RWPE1 (cell line): ENCODE measurements around the gene TSSK6.
A peak's percentile ranks its signal among the peaks of the same experiment; 100 is the strongest.

Experiments
- CTCF ChIA-PET: fragments of 350-600 bp; sonication (Branson Sonifier 250); formaldehyde crosslinking; extraction: SDS; loops from one replicate; lab custom pipeline; 2021; lab: Yijun Ruan, JAX
- POLR2A ChIA-PET: fragments of 400-600 bp; formaldehyde crosslinking; extraction: SDS; loops from one replicate; lab custom pipeline; 2020; ENCODE audit warnings: antibody characterized with exemption; ENCODE audit not compliant: low non-redundant PET; lab: Yijun Ruan, JAX
- DNase-seq: peaks from one replicate; pipeline ENCODE4 v3.0.0; 2012; ENCODE audit warnings: low spot score
- H3K27ac ChIP-seq: fragments of 450-650 bp; 2 replicates; pipeline ENCODE4 v1.5.1; 2017
- TF ChIP-seq, protein P1 (sequence below): fragments of 450-650 bp; conservative IDR thresholded peaks from 2 replicates; pipeline ENCODE4 v1.5.1; 2017; ENCODE audit warnings: low read depth, mild to moderate bottlenecking

The TSSK6 gene

GRCh38 chr19:19532806-19533701 is 17.7 kb upstream of the TSSK6 start:
- ChIA-PET CTCF (interaction anchor here (0.6 to 3.3 kb wide), 19 partner anchors 8 to 909 kb away, joined by 3 to 33 read pairs (median 4); partner anchors contain the start of genes GMIP and NDUFA13), POLR2A (no interaction called here)
- H3K27ac ChIP-seq = 0 out of 2 replicates have a peak overlapping the region, but pooled peaks have one; percentile 2
- DNase-seq = no peak
- TF ChIP-seq, protein P1, sequence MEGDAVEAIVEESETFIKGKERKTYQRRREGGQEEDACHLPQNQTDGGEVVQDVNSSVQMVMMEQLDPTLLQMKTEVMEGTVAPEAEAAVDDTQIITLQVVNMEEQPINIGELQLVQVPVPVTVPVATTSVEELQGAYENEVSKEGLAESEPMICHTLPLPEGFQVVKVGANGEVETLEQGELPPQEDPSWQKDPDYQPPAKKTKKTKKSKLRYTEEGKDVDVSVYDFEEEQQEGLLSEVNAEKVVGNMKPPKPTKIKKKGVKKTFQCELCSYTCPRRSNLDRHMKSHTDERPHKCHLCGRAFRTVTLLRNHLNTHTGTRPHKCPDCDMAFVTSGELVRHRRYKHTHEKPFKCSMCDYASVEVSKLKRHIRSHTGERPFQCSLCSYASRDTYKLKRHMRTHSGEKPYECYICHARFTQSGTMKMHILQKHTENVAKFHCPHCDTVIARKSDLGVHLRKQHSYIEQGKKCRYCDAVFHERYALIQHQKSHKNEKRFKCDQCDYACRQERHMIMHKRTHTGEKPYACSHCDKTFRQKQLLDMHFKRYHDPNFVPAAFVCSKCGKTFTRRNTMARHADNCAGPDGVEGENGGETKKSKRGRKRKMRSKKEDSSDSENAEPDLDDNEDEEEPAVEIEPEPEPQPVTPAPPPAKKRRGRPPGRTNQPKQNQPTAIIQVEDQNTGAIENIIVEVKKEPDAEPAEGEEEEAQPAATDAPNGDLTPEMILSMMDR = no peak

DNA sequence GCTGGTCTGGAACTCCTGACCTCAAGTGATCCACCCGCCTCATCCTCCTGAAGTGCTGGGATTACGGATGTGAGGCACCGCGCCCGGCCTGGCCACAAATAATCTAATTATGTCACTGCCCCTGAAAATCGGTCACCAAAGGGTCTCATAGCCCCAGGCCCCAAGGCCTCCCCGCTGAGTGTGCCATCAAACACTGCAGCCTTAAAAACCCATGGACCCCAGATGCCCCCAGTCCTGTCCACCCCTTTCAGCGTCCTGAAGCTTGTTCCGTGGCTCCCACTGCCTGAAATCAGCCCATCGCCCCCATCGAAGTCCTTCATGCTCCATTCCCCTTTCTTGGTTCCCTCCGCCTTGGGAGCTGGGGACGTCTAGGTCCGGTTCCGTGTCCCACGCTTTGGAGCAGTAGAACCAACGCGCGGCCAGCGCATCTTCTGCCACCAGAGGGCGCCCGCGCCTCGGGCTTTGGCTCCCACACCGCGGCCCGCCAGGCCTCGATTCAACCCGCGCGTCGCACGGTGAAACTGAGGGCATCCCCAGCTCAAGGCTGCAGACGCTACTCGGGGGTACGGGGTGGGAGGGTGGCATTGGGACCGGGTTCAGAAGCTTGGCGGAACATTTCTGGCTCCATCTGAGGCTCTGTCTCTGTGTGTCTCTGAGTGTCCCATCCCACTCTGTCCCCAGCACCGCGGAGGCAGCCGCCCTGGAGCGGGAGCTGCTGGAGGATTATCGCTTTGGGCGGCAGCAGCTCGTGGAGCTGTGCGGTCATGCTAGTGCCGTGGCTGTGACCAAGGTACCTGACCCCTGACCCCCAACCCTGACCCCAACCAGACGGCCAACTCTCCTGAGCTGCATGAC is 16.8 kb upstream of the TSSK6 start:
- ChIA-PET POLR2A (interaction anchor here (0.6 kb wide), 1 partner anchor 20 kb away, joined by 3 read pairs; no protein-coding TSS in a partner anchor), CTCF (interaction anchor here (0.6 to 3.3 kb wide), 24 partner anchors 9 to 910 kb away, joined by 3 to 33 read pairs (median 4); partner anchors contain the start of genes GMIP and NDUFA13)
- H3K27ac ChIP-seq = 0 out of 2 replicates have a peak overlapping the region, but pooled peaks have one; percentile 2
- DNase-seq = peak; percentile 67
- TF ChIP-seq, protein P1 = peak; percentile 98

DNA sequence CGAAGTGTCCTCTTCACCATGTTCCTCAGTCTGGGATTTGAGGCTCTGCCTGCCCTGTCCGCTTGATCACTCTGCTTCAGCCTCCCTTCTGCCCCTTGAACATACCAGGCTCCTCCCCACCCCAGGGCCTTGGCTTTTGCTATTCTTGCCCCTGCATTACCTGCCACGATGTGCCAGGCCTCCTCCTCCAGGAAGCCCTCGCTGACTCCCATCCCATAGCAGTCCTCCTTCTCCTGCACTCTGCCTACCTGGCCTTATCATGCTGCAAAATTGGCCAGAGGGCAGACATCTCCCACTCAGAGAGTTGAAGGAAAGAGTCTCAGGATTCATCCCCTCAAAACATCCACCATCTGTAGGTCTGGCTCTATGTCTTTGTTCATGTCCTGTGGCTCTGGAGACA is 15.5 kb upstream of the TSSK6 start:
- ChIA-PET POLR2A (no interaction called here), CTCF (interaction anchor here (0.6 to 3.3 kb wide), 4 partner anchors 72 to 1498 kb away, joined by 4 to 33 read pairs (median 6); partner anchors contain the start of gene GMIP)
- H3K27ac ChIP-seq = peak overlapping the region; percentile 42
- no peak for DNase-seq
- TF ChIP-seq, protein P1 = no peak

- no peak for DNase-seq
- H3K27ac ChIP-seq = peak overlapping the region; percentile 42
- POLR2A ChIA-PET = no interaction called here
- TF ChIP-seq, protein P1 = no peak
- CTCF ChIA-PET = interaction anchor here (0.6 to 1.4 kb wide), 3 partner anchors 15 to 1498 kb away, joined by 4 to 7 read pairs (median 4); partner anchors contain the start of genes GMIP and NDUFA13
Measured at GRCh38 chr19:19530423-19530804, 15.1 kb upstream of the TSSK6 start.

DNA sequence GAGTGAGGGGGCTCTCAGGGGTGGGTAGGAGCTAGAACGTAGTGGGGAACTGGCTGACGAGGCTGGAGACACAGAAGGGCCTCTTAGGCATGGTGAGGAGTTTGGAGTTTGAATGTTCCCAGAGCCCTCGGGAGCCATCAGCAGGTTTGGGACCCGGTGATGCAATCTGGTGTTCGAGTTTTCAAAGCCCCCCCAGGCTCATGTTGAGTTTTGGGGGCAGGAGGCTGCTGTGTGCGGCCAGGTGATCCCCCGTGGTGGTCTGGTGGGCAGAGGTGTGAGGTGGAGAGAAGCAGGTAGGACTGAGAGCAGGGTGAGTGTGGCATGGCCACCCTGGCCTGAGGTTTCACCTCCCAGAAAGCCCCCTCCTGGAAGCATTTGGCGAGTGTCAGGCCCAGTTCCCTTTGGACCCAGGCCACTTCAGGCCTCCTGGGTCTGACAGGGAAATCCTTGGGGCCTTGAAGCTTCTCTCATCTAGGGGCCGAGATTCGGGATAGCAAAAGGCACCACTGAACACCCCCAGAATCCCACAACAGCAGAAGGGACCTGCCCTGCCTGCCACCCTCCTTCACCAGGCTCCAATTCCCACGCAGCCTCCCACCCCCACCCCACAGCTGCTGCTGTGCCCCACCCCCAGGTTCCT is 14.6 kb upstream of the TSSK6 start:
- peak overlapping the region; percentile 42 for H3K27ac ChIP-seq
- POLR2A ChIA-PET = no interaction called here
- CTCF ChIA-PET = interaction anchor here (0.5 to 1.4 kb wide), 4 partner anchors 14 to 114 kb away, joined by 3 to 7 read pairs (median 4); partner anchors contain the start of genes GMIP and NDUFA13
- TF ChIP-seq, protein P1 = no peak
- DNase-seq = no peak
